ENCODE measurements around the gene WRNIP1. TPM values are rescaled to one million over a fixed set of nuclear protein-coding genes. Genes with fewer than 3 reads are reported as not detected.

Gene WRNIP1
- total and polyA plus RNA-seq, 2 donors (not counting 1 experiment from before 2014, with no cell fraction given), result 29.7 to 40.8 TPM

- H2AFZ ChIP-seq (ENCODE audit: low read length), result no peak overlapping the region
- no peaks in the 10 kb centered on the region for H3K9me3 ChIP-seq (ENCODE audit: control insufficient read depth, insufficient read depth, low read depth, low read length)
- H3K4me3 ChIP-seq (replicated peaks in 1 of 4; ENCODE audit: control extremely low read depth in 1 of 4, insufficient read depth in 1 of 4, low read depth in 3 of 4, low read length in 4 of 4), result no peak overlapping the region
- H3K27me3 ChIP-seq (ENCODE audit: control insufficient read depth, insufficient read depth, low read length), result no peaks in the 10 kb centered on the region
- no peak overlapping the region for H3K9ac ChIP-seq (ENCODE audit: insufficient read depth, low read length)
- H3K36me3 ChIP-seq (ENCODE audit: control insufficient read depth, insufficient read depth, low read length), result no peaks in the 10 kb centered on the region
- peak overlapping the region; percentile 3 for H3K27ac ChIP-seq (ENCODE audit: insufficient read depth, low read length)
- H3K4me1 ChIP-seq (ENCODE audit: control insufficient read depth, extremely low read depth, insufficient read depth, low read length), result peaks cover 17% of the 10 kb centered on the region
- no peaks in the 10 kb centered on the region for H4K20me1 ChIP-seq (ENCODE audit: control insufficient read depth, extremely low read depth, insufficient read depth, low read length)
- no peak overlapping the region for H3K4me2 ChIP-seq (ENCODE audit: extremely low read depth, insufficient read depth, low read length)
- DNase-seq (ENCODE audit: low read depth in 2 of 2), result peak in 1 of 2 donors; percentile 48
- H3K79me2 ChIP-seq (ENCODE audit: control insufficient read depth, insufficient read depth, low read length), result no peaks in the 10 kb centered on the region
- no peak for TF ChIP-seq EZH2 (IDR thresholded peaks at IDR 0.05; ENCODE audit: low read length, missing control alignments)
- no peak for TF ChIP-seq CTCF (conservative IDR thresholded peaks at IDR 0.05 in 1 of 2, IDR thresholded peaks at IDR 0.05 in 1 of 2; ENCODE audit: low read depth in 1 of 2, low read length in 2 of 2)
Measured at GRCh38 chr6:2792330-2793110, 27.3 kb downstream of the WRNIP1 start.

GRCh38 chr6:2793534-2794151, 28.4 kb downstream of the WRNIP1 start:
- TF ChIP-seq CTCF (conservative IDR thresholded peaks at IDR 0.05 in 1 of 2, IDR thresholded peaks at IDR 0.05 in 1 of 2; ENCODE audit: low read depth in 1 of 2, low read length in 2 of 2) (no peak), EZH2 (IDR thresholded peaks at IDR 0.05; ENCODE audit: low read length, missing control alignments) (no peak)
- Histone ChIP-seq H3K9me3 (ENCODE audit: control insufficient read depth, insufficient read depth, low read depth, low read length) (no peaks in the 10 kb centered on the region), H3K4me2 (ENCODE audit: extremely low read depth, insufficient read depth, low read length) (no peak overlapping the region), H3K9ac (ENCODE audit: insufficient read depth, low read length) (no peak overlapping the region), H3K27me3 (ENCODE audit: control insufficient read depth, insufficient read depth, low read length) (no peaks in the 10 kb centered on the region), H3K79me2 (ENCODE audit: control insufficient read depth, insufficient read depth, low read length) (no peaks in the 10 kb centered on the region), H3K4me1 (ENCODE audit: control insufficient read depth, extremely low read depth, insufficient read depth, low read length) (peaks cover 17% of the 10 kb centered on the region), H4K20me1 (ENCODE audit: control insufficient read depth, extremely low read depth, insufficient read depth, low read length) (no peaks in the 10 kb centered on the region), H3K36me3 (ENCODE audit: control insufficient read depth, insufficient read depth, low read length) (no peaks in the 10 kb centered on the region), H2AFZ (ENCODE audit: low read length) (no peak overlapping the region), H3K27ac (ENCODE audit: insufficient read depth, low read length) (no peak overlapping the region), H3K4me3 (replicated peaks in 1 of 4; ENCODE audit: control extremely low read depth in 1 of 4, insufficient read depth in 1 of 4, low read depth in 3 of 4, low read length in 4 of 4) (no peak overlapping the region)
- DNase-seq (ENCODE audit: low read depth in 2 of 2), result peak in 1 of 2 donors; percentile 46

- H3K4me2 ChIP-seq (ENCODE audit: extremely low read depth, insufficient read depth, low read length), result no peak overlapping the region
- H2AFZ ChIP-seq (ENCODE audit: low read length), result no peak overlapping the region
- H3K27me3 ChIP-seq (ENCODE audit: control insufficient read depth, insufficient read depth, low read length), result no peaks in the 10 kb centered on the region
- no peaks in the 10 kb centered on the region for H3K36me3 ChIP-seq (ENCODE audit: control insufficient read depth, insufficient read depth, low read length)
- TF ChIP-seq EZH2 (IDR thresholded peaks at IDR 0.05; ENCODE audit: low read length, missing control alignments), result no peak
- TF ChIP-seq CTCF (conservative IDR thresholded peaks at IDR 0.05 in 1 of 2, IDR thresholded peaks at IDR 0.05 in 1 of 2; ENCODE audit: low read depth in 1 of 2, low read length in 2 of 2), result no peak
- no peaks in the 10 kb centered on the region for H3K9me3 ChIP-seq (ENCODE audit: control insufficient read depth, insufficient read depth, low read depth, low read length)
- DNase-seq (ENCODE audit: low read depth in 2 of 2), result peak in 1 of 2 donors; percentile 65
- no peaks in the 10 kb centered on the region for H3K79me2 ChIP-seq (ENCODE audit: control insufficient read depth, insufficient read depth, low read length)
- H3K9ac ChIP-seq (ENCODE audit: insufficient read depth, low read length), result no peak overlapping the region
- no peak overlapping the region for H3K27ac ChIP-seq (ENCODE audit: insufficient read depth, low read length)
- no peak overlapping the region for H3K4me3 ChIP-seq (replicated peaks in 1 of 4; ENCODE audit: control extremely low read depth in 1 of 4, insufficient read depth in 1 of 4, low read depth in 3 of 4, low read length in 4 of 4)
- no peaks in the 10 kb centered on the region for H4K20me1 ChIP-seq (ENCODE audit: control insufficient read depth, extremely low read depth, insufficient read depth, low read length)
- peaks cover 15% of the 10 kb centered on the region for H3K4me1 ChIP-seq (ENCODE audit: control insufficient read depth, extremely low read depth, insufficient read depth, low read length)
Measured at GRCh38 chr6:2794171-2794730, 29.1 kb downstream of the WRNIP1 start.

Data from fibroblast of lung (primary cell).